GM23338 (cell line): ENCODE measurements around the gene SFI1. TPM values are rescaled to one million over a fixed set of nuclear protein-coding genes. Genes with fewer than 3 reads are reported as not detected.

Experiments
- ATAC-seq: fragments of 200-7000 bp; cut with Tn5 transposase; 3 replicates; pipeline ENCODE4 v1.9.1; 2020
- DNase-seq: peaks from one replicate; pipeline ENCODE4 v3.0.0-alpha.2; 2015; ENCODE audit warnings: low spot score
- H2AFZ ChIP-seq: fragments of 200-600 bp; sonication (generic); 2 replicates; pipeline ENCODE4 v1.8.0; 2016; ENCODE audit warnings: antibody characterized with exemption, mild to moderate bottlenecking, moderate library complexity
- H3F3A ChIP-seq: fragments of 200-600 bp; sonication (generic); replicated peaks from 2 replicates; pipeline ENCODE4 v1.8.0; 2017; ENCODE audit warnings: antibody characterized with exemption, mixed run types, low read depth
- H3K27ac ChIP-seq: fragments of 200-600 bp; sonication (generic); 2 replicates; pipeline ENCODE4 v1.6.1; 2016; ENCODE audit warnings: low read depth
- H3K27me3 ChIP-seq: fragments of 200-600 bp; sonication (generic); 2 replicates; pipeline ENCODE4 v1.8.0; 2016; ENCODE audit warnings: mild to moderate bottlenecking, mixed run types, moderate library complexity; ENCODE audit not compliant: insufficient read depth
- H3K36me3 ChIP-seq: fragments of 200-600 bp; sonication (generic); 2 replicates; pipeline ENCODE4 v1.8.0; 2016; ENCODE audit warnings: mild to moderate bottlenecking; ENCODE audit not compliant: insufficient read depth
- H3K4me1 ChIP-seq: fragments of 200-600 bp; sonication (generic); 2 replicates; pipeline ENCODE4 v1.8.0; 2016; ENCODE audit warnings: mild to moderate bottlenecking, moderate library complexity; ENCODE audit not compliant: insufficient read depth
- H3K4me2 ChIP-seq: fragments of 200-600 bp; sonication (generic); 2 replicates; pipeline ENCODE4 v1.7.1; 2017; ENCODE audit warnings: mixed run types
- H3K4me3 ChIP-seq: fragments of 200-600 bp; sonication (generic); 2 replicates; pipeline ENCODE4 v1.6.1; 2016; ENCODE audit warnings: mixed run types
- H3K79me2 ChIP-seq: fragments of 200-600 bp; sonication (generic); replicated peaks from 2 replicates; pipeline ENCODE4 v1.8.0; 2017; ENCODE audit warnings: mild to moderate bottlenecking; ENCODE audit not compliant: insufficient read depth
- H3K9me2 ChIP-seq: fragments of 200-600 bp; sonication (generic); 2 replicates; pipeline ENCODE4 v1.8.0; 2017; ENCODE audit not compliant: insufficient read depth
- H4K20me1 ChIP-seq: fragments of 200-600 bp; sonication (generic); replicated peaks from 2 replicates; pipeline ENCODE4 v1.8.0; 2017; ENCODE audit warnings: mild to moderate bottlenecking; ENCODE audit not compliant: insufficient read depth
- H3K27ac Mint-ChIP-seq: 2 replicates; pipeline ENCODE4 v1.8.0; 2020; ENCODE audit warnings: inconsistent platforms, mild to moderate bottlenecking, moderate library complexity, mixed read lengths
- H3K27me3 Mint-ChIP-seq: 3 replicates; pipeline ENCODE4 v1.8.0; 2022; ENCODE audit warnings: low read depth, mild to moderate bottlenecking, moderate library complexity, mixed read lengths, inconsistent platforms; ENCODE audit not compliant: insufficient read depth, poor library complexity
- H3K36me3 Mint-ChIP-seq: 3 replicates; pipeline ENCODE4 v1.8.0; 2021; ENCODE audit warnings: low read depth, mild to moderate bottlenecking, inconsistent platforms, moderate library complexity, mixed read lengths
- H3K4me1 Mint-ChIP-seq: 3 replicates; pipeline ENCODE4 v1.8.0; 2020; ENCODE audit warnings: mild to moderate bottlenecking, inconsistent platforms, mixed read lengths
- H3K4me3 Mint-ChIP-seq: 3 replicates; pipeline ENCODE4 v1.8.0; 2021; ENCODE audit warnings: moderate library complexity, mild to moderate bottlenecking, inconsistent platforms, mixed read lengths
- H3K9me3 Mint-ChIP-seq: 3 replicates; pipeline ENCODE4 v1.8.0; 2020; ENCODE audit warnings: moderate library complexity, mild to moderate bottlenecking, inconsistent platforms, mixed read lengths
- CREB1 ChIP-seq: fragments of 250-450 bp; sonication (Bioruptor Pico); IDR thresholded peaks from 2 replicates; pipeline ENCODE4 v1.5.0; 2020; ENCODE audit warnings: low read depth, mild to moderate bottlenecking, moderate library complexity
- JUNB ChIP-seq: IDR thresholded peaks from one replicate; pipeline ENCODE4 v1.6.1; 2016; ENCODE audit warnings: antibody characterized with exemption; ENCODE audit not compliant: unreplicated experiment
- NANOG ChIP-seq: IDR thresholded peaks from 2 replicates; pipeline ENCODE4 v1.6.1; 2016; ENCODE audit warnings: antibody characterized with exemption, borderline replicate concordance
- POLR2AphosphoS5 ChIP-seq: IDR thresholded peaks from 2 replicates; pipeline ENCODE4 v1.6.1; 2016; ENCODE audit warnings: antibody characterized with exemption, low read depth
- REST ChIP-seq: IDR thresholded peaks from one replicate; pipeline ENCODE4 v1.6.1; 2018; ENCODE audit warnings: antibody characterized with exemption; ENCODE audit not compliant: unreplicated experiment
- ZNF462 ChIP-seq: fragments of 250-450 bp; sonication (Bioruptor Pico); IDR thresholded peaks from 2 replicates; pipeline ENCODE4 v1.5.0; 2020; ENCODE audit warnings: mild to moderate bottlenecking, moderate library complexity
- polyA plus RNA-seq: library from polyadenylated mRNA; unstranded; fragments of >200 nt; fragmentation: Nextera tagmentation; extraction: Ambion mirVana; gene quantifications from 2 replicates; pipeline ENCODE4 v1.2.1, GENCODE V29; 2016
- total RNA-seq: library from RNA; depleted of rRNA; stranded (reverse); fragments of >200 nt; shearing (Covaris generic); gene quantifications from 2 replicates; pipeline ENCODE4 v1.2.3, GENCODE V29; 2014

The SFI1 gene
- total and polyA plus RNA-seq, 2 experiments from 2014 or later = 16.7 to 25.6 TPM

GRCh38 chr22:31631436-31631835, 135.1 kb downstream of the SFI1 start (continued):
- TF ChIP-seq ZNF462 (CRISPR knock-in tag) = no peak
- TF ChIP-seq NANOG = no peak
- TF ChIP-seq JUNB = no peak
- no peak for TF ChIP-seq REST
- no peak for TF ChIP-seq CREB1 (CRISPR knock-in tag)

- peaks cover 4% of the 10 kb centered on the region; the same call in 2 of the 3 replicates for H3K36me3 Mint-ChIP-seq
- no peaks in the 10 kb centered on the region for H3K9me3 Mint-ChIP-seq
- H3K27me3 ChIP-seq = no peaks in the 10 kb centered on the region
- H3F3A ChIP-seq = peaks cover 9% of the 10 kb centered on the region; the same call in 1 of the 2 replicates
- no peaks in the 10 kb centered on the region for H3K36me3 ChIP-seq
- no peak for DNase-seq
- no peak for ATAC-seq
- H3K4me3 Mint-ChIP-seq = no peak overlapping the region
- H3K4me2 ChIP-seq = no peak overlapping the region
- H3K27ac ChIP-seq = no peak overlapping the region
- peaks cover 23% of the 10 kb centered on the region for H3K4me1 Mint-ChIP-seq
- no peak overlapping the region for H3K27ac Mint-ChIP-seq
- peaks cover 9% of the 10 kb centered on the region for H3K27me3 Mint-ChIP-seq
- no peaks in the 10 kb centered on the region for H3K9me2 ChIP-seq
- H3K4me3 ChIP-seq = no peak overlapping the region
- H3K79me2 ChIP-seq = peaks cover 71% of the 10 kb centered on the region
- TF ChIP-seq POLR2AphosphoS5 (no peak), NANOG (no peak), JUNB (no peak)
- peaks cover 21% of the 10 kb centered on the region for H4K20me1 ChIP-seq
- no peaks in the 10 kb centered on the region for H3K4me1 ChIP-seq
- H2AFZ ChIP-seq = no peak overlapping the region
Measured at GRCh38 chr22:31635638-31636306, 139.4 kb downstream of the SFI1 start.
